B cell (primary cell): ENCODE measurements around the gene L3MBTL3.

ENCODE experiments used
- CTCF ChIP-seq: fragments of 200-600 bp; IDR thresholded peaks from one replicate; pipeline ENCODE4 v1.8.0; 2022; ENCODE audit warnings: antibody characterized with exemption, mild to moderate bottlenecking
- EZH2 ChIP-seq: IDR thresholded peaks from 2 replicates; pipeline ENCODE4 v1.6.1; 2012; ENCODE audit warnings: borderline replicate concordance, low read depth, mild to moderate bottlenecking, moderate library complexity, low read length; ENCODE audit not compliant: insufficient read depth, poor library complexity, severe bottlenecking

- TF ChIP-seq EZH2 (no peak), CTCF (no peak)
These were observed 8.0 kb upstream of the L3MBTL3 start for GRCh38 chr6:130010387-130010786.
